Measurements from ENCODE around the gene DONSON.

DNA sequence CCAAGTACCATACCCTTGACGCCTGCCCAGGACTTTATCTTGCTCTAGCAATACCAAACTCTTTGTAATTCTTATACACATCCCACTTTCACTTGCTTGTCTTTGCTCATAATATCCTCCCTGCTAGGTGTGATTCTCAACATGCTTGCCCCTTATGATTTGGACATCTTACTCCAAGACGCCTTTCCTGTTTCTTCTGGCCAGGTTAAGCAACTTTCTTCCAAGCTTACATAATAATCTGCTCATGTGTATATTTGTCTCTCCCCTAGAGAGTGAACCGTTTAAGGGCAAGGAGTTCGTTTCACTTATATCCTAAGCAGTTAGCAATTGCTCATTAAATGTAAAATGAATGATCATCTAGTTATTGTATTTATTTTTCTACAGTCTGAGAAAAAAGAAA lies 31.2 kb upstream of the DONSON start:
- TF ChIP-seq, protein P1, sequence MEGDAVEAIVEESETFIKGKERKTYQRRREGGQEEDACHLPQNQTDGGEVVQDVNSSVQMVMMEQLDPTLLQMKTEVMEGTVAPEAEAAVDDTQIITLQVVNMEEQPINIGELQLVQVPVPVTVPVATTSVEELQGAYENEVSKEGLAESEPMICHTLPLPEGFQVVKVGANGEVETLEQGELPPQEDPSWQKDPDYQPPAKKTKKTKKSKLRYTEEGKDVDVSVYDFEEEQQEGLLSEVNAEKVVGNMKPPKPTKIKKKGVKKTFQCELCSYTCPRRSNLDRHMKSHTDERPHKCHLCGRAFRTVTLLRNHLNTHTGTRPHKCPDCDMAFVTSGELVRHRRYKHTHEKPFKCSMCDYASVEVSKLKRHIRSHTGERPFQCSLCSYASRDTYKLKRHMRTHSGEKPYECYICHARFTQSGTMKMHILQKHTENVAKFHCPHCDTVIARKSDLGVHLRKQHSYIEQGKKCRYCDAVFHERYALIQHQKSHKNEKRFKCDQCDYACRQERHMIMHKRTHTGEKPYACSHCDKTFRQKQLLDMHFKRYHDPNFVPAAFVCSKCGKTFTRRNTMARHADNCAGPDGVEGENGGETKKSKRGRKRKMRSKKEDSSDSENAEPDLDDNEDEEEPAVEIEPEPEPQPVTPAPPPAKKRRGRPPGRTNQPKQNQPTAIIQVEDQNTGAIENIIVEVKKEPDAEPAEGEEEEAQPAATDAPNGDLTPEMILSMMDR (IDR thresholded peaks at IDR 0.05): no peak
- no peak for TF ChIP-seq POLR2A (IDR thresholded peaks at IDR 0.05)

All from body of pancreas (tissue), 4 donors.